RWPE2 (cell line): Measurements from ENCODE around the gene SLN.
A peak's percentile ranks its signal among the peaks of the same experiment; 100 is the strongest.

Source experiments
- ATAC-seq: fragments of 200-7000 bp; cut with Tn5 transposase; 3 replicates; pipeline ENCODE4 v1.9.1; 2021; ENCODE audit warnings: low read depth
- DNase-seq: peaks from one replicate; pipeline ENCODE4 v3.0.0-alpha.2; 2020; ENCODE audit warnings: low spot score
- H3K27ac ChIP-seq: fragments of 450-650 bp; 2 replicates; pipeline ENCODE4 v1.5.1; 2017; ENCODE audit warnings: mild to moderate bottlenecking; ENCODE audit not compliant: poor library complexity, severe bottlenecking
- H3K27me3 ChIP-seq: fragments of 250-450 bp; sonication (Bioruptor Pico); 2 replicates; pipeline ENCODE4 v1.5.1; 2021; ENCODE audit warnings: mild to moderate bottlenecking, moderate library complexity; ENCODE audit not compliant: insufficient read depth, poor library complexity, severe bottlenecking
- H3K36me3 ChIP-seq: fragments of 250-450 bp; sonication (Bioruptor Pico); 2 replicates; pipeline ENCODE4 v1.5.1; 2020; ENCODE audit warnings: low read depth, mild to moderate bottlenecking, moderate library complexity
- H3K4me1 ChIP-seq: fragments of 250-450 bp; sonication (Bioruptor Pico); 2 replicates; pipeline ENCODE4 v1.5.1; 2021; ENCODE audit warnings: mild to moderate bottlenecking, moderate library complexity; ENCODE audit not compliant: insufficient read depth, poor library complexity, severe bottlenecking
- H3K4me3 ChIP-seq: fragments of 250-450 bp; sonication (Bioruptor Pico); 2 replicates; pipeline ENCODE4 v1.5.1; 2021; ENCODE audit warnings: mild to moderate bottlenecking, moderate library complexity; ENCODE audit not compliant: severe bottlenecking
- H3K9me3 ChIP-seq: fragments of 250-450 bp; sonication (Bioruptor Pico); 2 replicates; pipeline ENCODE4 v1.5.1; 2021; ENCODE audit warnings: mild to moderate bottlenecking, moderate library complexity; ENCODE audit not compliant: severe bottlenecking
- CTCF ChIP-seq: fragments of 450-650 bp; IDR thresholded peaks from one replicate; pipeline ENCODE4 v1.5.1; 2017; ENCODE audit warnings: mild to moderate bottlenecking, moderate library complexity; ENCODE audit not compliant: poor library complexity, severe bottlenecking

Gene SLN

GRCh38 chr11:107752508-107752907, 40.7 kb upstream of the SLN start:
- Histone ChIP-seq H3K36me3 (no peaks in the 10 kb centered on the region), H3K4me1 (no peaks in the 10 kb centered on the region), H3K4me3 (no peak overlapping the region), H3K9me3 (no peaks in the 10 kb centered on the region), H3K27ac (no peak overlapping the region), H3K27me3 (no peaks in the 10 kb centered on the region)
- ATAC-seq, result peak; percentile 19; the same call in 1 of the 3 replicates
- no peak for DNase-seq
- TF ChIP-seq CTCF, result no peak

GRCh38 chr11:107751082-107751481, 39.2 kb upstream of the SLN start:
- ATAC-seq (no peak), DNase-seq (no peak)
- Histone ChIP-seq H3K27ac (no peak overlapping the region), H3K4me1 (no peaks in the 10 kb centered on the region), H3K36me3 (no peaks in the 10 kb centered on the region), H3K4me3 (no peak overlapping the region), H3K9me3 (no peaks in the 10 kb centered on the region), H3K27me3 (no peaks in the 10 kb centered on the region)
- no peak for TF ChIP-seq CTCF

GRCh38 chr11:107750313-107750712, 38.5 kb upstream of the SLN start:
- Histone ChIP-seq H3K4me3 (no peak overlapping the region), H3K9me3 (no peaks in the 10 kb centered on the region), H3K4me1 (no peaks in the 10 kb centered on the region), H3K27me3 (no peaks in the 10 kb centered on the region), H3K27ac (no peak overlapping the region), H3K36me3 (no peaks in the 10 kb centered on the region)
- ATAC-seq, result no peak
- DNase-seq, result no peak
- TF ChIP-seq CTCF, result no peak

- ATAC-seq, result no peak
- no peak for TF ChIP-seq CTCF
Observed at GRCh38 chr11:107747622-107748021, 35.8 kb upstream of the SLN start.

GRCh38 chr11:107744736-107745135, 32.9 kb upstream of the SLN start:
- no peak overlapping the region for H3K4me3 ChIP-seq
- H3K27ac ChIP-seq, result no peak overlapping the region
- TF ChIP-seq CTCF, result no peak
- H3K4me1 ChIP-seq, result no peaks in the 10 kb centered on the region
- H3K9me3 ChIP-seq, result no peaks in the 10 kb centered on the region
- no peaks in the 10 kb centered on the region for H3K36me3 ChIP-seq
- no peak for ATAC-seq
- no peaks in the 10 kb centered on the region for H3K27me3 ChIP-seq
- no peak for DNase-seq

More at GRCh38 chr11:107747622-107748021, 35.8 kb upstream of the SLN start:
- Histone ChIP-seq H3K36me3 (no peaks in the 10 kb centered on the region), H3K27ac (no peak overlapping the region), H3K27me3 (no peaks in the 10 kb centered on the region), H3K4me3 (no peak overlapping the region), H3K9me3 (no peaks in the 10 kb centered on the region), H3K4me1 (no peaks in the 10 kb centered on the region)
- DNase-seq, result no peak
